Common myeloid progenitor, CD34-positive (primary cell): ENCODE results near the gene MED12L.
"Not testable (repeated sequence)": the region's sequence is repeated elsewhere in the genome, so short reads cannot be mapped to it uniquely, and the experiment has no call there.

Experiments
- CTCF ChIA-PET: fragments of 350-600 bp; sonication (Branson Sonifier 250); formaldehyde crosslinking; loops from one replicate; lab custom pipeline; 2021; ENCODE audit warnings: antibody characterized with exemption; lab: Charles Lee
- POLR2A ChIA-PET: fragments of 350-600 bp; sonication (Branson Sonifier 250); formaldehyde crosslinking; loops from one replicate; lab custom pipeline; 2021; ENCODE audit warnings: antibody characterized with exemption; lab: Charles Lee
- DNase-seq, 3 donors: peaks; one replicate each; pipeline versions ENCODE4 v3.0.0 to v3.0.0-alpha.2; 2013
- H3K27ac ChIP-seq, 2 experiments: 1 replicate in 1 of 2; 2 replicates in 1 of 2; pipeline ENCODE4 v1.7.0; 2013; ENCODE audit warnings: inconsistent platforms in 2 of 2, low read length in 2 of 2, mild to moderate bottlenecking in 2 of 2, low read depth in 1 of 2, moderate library complexity in 1 of 2; ENCODE audit not compliant: severe bottlenecking in 2 of 2, insufficient read depth in 1 of 2, poor library complexity in 1 of 2
- H3K27me3 ChIP-seq, 5 experiments: replicated peaks in 2 of 5; 1 replicate in 3 of 5; 2 replicates in 2 of 5; pipeline versions ENCODE4 v1.6.1 to v1.7.0; 2013; ENCODE audit warnings: low read length in 4 of 5, mild to moderate bottlenecking in 2 of 5, moderate library complexity in 2 of 5, inconsistent platforms in 1 of 5; ENCODE audit not compliant: insufficient read depth in 5 of 5, control insufficient read depth in 4 of 5
- H3K36me3 ChIP-seq, 4 experiments: 1 replicate in 2 of 4; 2 replicates in 2 of 4; pipeline versions ENCODE4 v1.6.1 to v1.7.0; 2013; ENCODE audit warnings: low read length in 3 of 4, control low read depth in 1 of 4, mild to moderate bottlenecking in 1 of 4; ENCODE audit not compliant: control insufficient read depth in 4 of 4, insufficient read depth in 4 of 4
- H3K4me1 ChIP-seq, 4 experiments: 1 replicate in 3 of 4; 2 replicates in 1 of 4; pipeline versions ENCODE4 v1.6.1 to v1.7.1; 2013; ENCODE audit warnings: low read length in 3 of 4, mild to moderate bottlenecking in 3 of 4, control low read depth in 1 of 4, inconsistent platforms in 1 of 4, moderate library complexity in 1 of 4; ENCODE audit not compliant: control insufficient read depth in 4 of 4, insufficient read depth in 4 of 4; ENCODE audit errors: control extremely low read depth in 1 of 4
- H3K4me3 ChIP-seq, 7 experiments: 1 replicate in 4 of 7; 2 replicates in 3 of 7; pipeline versions ENCODE4 v1.5.1 to v1.7.0; 2013; ENCODE audit warnings: mild to moderate bottlenecking in 7 of 7, low read length in 6 of 7, moderate library complexity in 6 of 7, inconsistent platforms in 2 of 7, low read depth in 2 of 7, control low read depth in 1 of 7; ENCODE audit not compliant: insufficient read depth in 4 of 7, control insufficient read depth in 1 of 7; ENCODE audit errors: extremely low read depth in 1 of 7
- H3K9me3 ChIP-seq, 5 experiments: 1 replicate in 4 of 5; 2 replicates in 1 of 5; pipeline versions ENCODE4 v1.6.1 to v1.7.1; 2013; ENCODE audit warnings: low read length in 4 of 5, mild to moderate bottlenecking in 2 of 5, inconsistent platforms in 1 of 5, low read depth in 1 of 5, moderate library complexity in 1 of 5; ENCODE audit not compliant: control insufficient read depth in 4 of 5, insufficient read depth in 2 of 5; ENCODE audit errors: control extremely low read depth in 1 of 5
- WGBS: methylation state at CpG from one replicate; pipeline ENCODE4 v1.1.5; 2013; ENCODE audit not compliant: insufficient coverage; 5-methylcytosine and 5-hydroxymethylcytosine counted together

MED12L gene

DNA sequence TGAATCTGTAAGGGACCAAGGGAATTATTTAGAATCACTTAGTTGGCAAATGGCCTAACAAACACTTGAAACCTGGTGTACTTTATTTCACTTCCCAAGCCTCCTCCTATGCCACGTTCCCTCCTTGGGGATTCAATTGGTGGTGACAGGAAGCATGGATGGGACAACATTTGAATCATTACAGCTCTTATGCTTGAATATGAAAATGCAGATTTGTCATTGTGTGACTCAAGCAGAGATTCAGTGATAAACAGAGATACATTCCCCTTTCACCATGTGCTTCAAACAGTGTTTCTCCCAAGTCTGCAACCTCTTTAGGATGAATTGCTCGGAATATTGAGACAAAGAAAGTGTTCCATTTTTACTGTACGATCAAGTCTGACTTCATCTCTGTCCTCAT, 32.7 kb upstream of the MED12L start:
- H3K36me3 ChIP-seq = no peaks in the 10 kb centered on the region
- DNase-seq = no peak
- WGBS = 100% methylated on average over 3 of the region's 3 CpGs
- no peaks in the 10 kb centered on the region for H3K4me1 ChIP-seq
- H3K4me3 ChIP-seq = no peak overlapping the region
- no peaks in the 10 kb centered on the region for H3K27me3 ChIP-seq
- POLR2A ChIA-PET = no interaction called here
- H3K9me3 ChIP-seq = no peaks in the 10 kb centered on the region
- H3K27ac ChIP-seq = no peak overlapping the region
- CTCF ChIA-PET = interaction anchor here (1.3 kb wide), 1 partner anchor 14 kb away, joined by 4 read pairs; no protein-coding TSS in a partner anchor

DNA sequence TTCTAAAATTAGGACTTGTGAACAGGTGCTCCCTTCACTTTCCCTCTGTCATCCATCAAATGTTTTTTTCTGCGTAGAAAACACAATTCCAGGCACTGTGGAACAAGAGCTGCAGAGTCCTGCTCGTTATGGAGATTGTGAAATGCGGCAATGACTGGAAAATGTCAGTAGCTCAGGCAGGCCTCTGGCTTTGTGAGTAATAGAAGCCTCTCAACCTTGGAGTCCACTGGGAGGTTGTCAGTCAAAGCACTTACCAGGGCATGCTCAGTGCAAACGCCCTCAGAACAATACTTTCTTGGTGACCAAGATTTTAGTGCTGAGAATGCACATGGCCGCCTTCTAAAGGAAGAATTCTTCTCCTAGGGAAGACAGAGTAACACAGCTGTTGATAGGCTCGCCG, 26.7 kb upstream of the MED12L start:
- ChIA-PET CTCF (interaction anchor here (0.9 kb wide), 1 partner anchor 94 kb away, joined by 4 read pairs; no protein-coding TSS in a partner anchor), POLR2A (no interaction called here)
- 85% methylated on average over 7 of the region's 7 CpGs for WGBS
- no peaks in the 10 kb centered on the region for H3K36me3 ChIP-seq
- no peak overlapping the region for H3K4me3 ChIP-seq
- DNase-seq = no peak
- H3K27ac ChIP-seq = no peak overlapping the region
- no peaks in the 10 kb centered on the region for H3K9me3 ChIP-seq
- H3K4me1 ChIP-seq = no peaks in the 10 kb centered on the region
- H3K27me3 ChIP-seq = no peaks in the 10 kb centered on the region

DNA sequence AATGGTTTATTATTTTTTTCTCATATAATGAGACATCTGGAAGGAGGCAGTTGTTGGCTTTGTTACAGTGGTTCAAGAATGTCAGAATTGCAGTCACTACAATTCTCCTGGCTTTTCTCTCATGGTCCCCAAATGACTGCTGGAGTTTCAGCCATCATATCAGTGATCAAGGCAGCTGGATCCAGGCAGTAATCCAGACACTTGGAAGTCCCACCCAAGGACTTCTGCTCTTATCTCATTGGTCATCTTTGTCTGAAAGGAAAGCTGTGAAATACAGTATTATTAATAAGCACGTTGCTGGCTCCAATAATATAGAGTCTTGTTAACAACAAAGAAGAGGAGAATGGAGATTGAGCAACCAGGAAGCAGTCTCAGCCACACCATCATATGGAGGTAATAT, 22.9 kb upstream of the MED12L start:
- ChIA-PET POLR2A (no interaction called here), CTCF (no interaction called here)
- DNase-seq = no peak
- 80% methylated on average over 1 of the region's 1 CpG for WGBS
- no peak overlapping the region for H3K27ac ChIP-seq
- H3K4me3 ChIP-seq = no peak overlapping the region
- H3K4me1 ChIP-seq = no peaks in the 10 kb centered on the region
- H3K27me3 ChIP-seq = no peaks in the 10 kb centered on the region
- H3K9me3 ChIP-seq = no peaks in the 10 kb centered on the region
- H3K36me3 ChIP-seq = no peaks in the 10 kb centered on the region

DNA sequence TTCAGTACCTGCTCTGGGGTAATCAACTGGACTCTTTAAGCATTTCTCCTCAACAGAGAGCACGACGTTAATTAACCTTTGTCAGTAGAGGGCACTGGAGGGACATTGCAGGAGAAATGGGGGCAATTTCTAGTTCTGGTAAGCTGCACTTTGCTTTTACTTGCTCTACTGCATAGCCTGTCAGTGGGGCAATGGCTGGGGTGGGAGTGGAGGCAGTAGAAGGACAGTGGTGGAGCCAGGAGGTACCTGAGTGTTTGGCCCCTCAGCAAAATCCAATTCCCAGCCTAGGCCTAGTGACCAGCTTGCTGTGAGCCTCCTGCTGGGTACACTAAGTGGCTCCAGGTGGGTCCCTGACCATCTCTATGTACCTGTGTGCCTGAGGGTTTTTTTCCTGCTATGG, 18.3 kb upstream of the MED12L start:
- Histone ChIP-seq H3K4me3 (no peak overlapping the region), H3K36me3 (no peaks in the 10 kb centered on the region), H3K9me3 (no peaks in the 10 kb centered on the region), H3K27ac (no peak overlapping the region), H3K4me1 (no peaks in the 10 kb centered on the region), H3K27me3 (no peaks in the 10 kb centered on the region)
- 73% methylated on average over 2 of the region's 2 CpGs for WGBS
- DNase-seq = peak; percentile 58 to 68 (median 64)
- CTCF ChIA-PET = interaction anchor here (0.8 to 2.7 kb wide), 21 partner anchors 8 to 280 kb away, joined by 3 to 18 read pairs (median 4); partner anchors contain the start of gene MED12L
- POLR2A ChIA-PET = interaction anchor here (1.3 kb wide), 1 partner anchor 19 kb away, joined by 4 read pairs; the partner anchor contains the start of gene MED12L

DNA sequence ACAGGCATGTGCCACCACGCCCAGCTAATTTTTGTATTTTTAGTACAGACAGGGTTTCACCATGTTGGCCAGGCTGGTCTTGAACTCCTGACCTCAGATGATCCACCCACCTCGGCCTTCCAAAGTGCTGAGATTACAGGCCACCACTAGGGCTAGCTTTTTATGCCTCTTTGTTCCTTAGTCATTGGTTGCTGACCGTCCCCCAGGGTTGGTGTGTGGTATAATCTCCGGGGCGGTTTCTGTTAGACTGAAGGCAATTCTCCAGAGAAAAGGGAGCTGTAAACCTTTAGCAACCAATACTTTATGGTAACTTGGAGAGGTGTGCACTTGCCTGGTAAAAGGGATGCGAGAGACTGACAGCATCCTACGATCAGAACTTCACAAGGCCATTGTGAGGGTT, 12.6 kb upstream of the MED12L start:
- WGBS = 98% methylated on average over 5 of the region's 7 CpGs
- H3K9me3 ChIP-seq, H3K36me3 ChIP-seq, DNase-seq, H3K4me1 ChIP-seq, H3K27me3 ChIP-seq, H3K27ac ChIP-seq, H3K4me3 ChIP-seq: not testable (repeated sequence)
- POLR2A ChIA-PET = interaction anchor here (0.7 kb wide), 1 partner anchor 437 kb away, joined by 3 read pairs; no protein-coding TSS in a partner anchor
- CTCF ChIA-PET = interaction anchor here (0.8 to 2.7 kb wide), 3 partner anchors 12 to 73 kb away, joined by 3 to 11 read pairs (median 4); partner anchors contain the start of gene MED12L

DNA sequence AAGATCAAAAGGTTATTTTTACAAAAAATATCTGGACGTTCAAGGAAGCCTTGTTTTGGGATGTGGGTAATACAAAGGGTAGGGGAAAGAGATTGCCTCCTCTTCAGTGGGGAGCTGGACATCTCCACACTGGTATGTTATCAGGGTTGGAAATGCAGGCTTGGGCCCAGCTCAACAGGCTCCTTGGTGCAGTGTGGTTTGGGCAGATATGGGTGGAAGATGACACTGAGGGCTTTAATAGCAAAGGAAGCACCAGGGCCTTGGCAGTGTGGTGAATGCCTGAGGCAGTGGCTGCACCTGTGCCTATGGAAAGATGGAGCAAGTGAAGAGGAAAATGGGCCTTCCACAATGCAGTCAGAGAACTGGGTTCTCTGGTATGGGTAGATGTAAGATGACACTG, 11.2 kb upstream of the MED12L start:
- H3K27ac ChIP-seq = no peak overlapping the region
- H3K36me3 ChIP-seq = no peaks in the 10 kb centered on the region
- H3K4me1 ChIP-seq = no peaks in the 10 kb centered on the region
- peak in 2 of 3 donors; percentile 35 to 58 for DNase-seq
- ChIA-PET CTCF (interaction anchor here (0.9 kb wide), 1 partner anchor 12 kb away, joined by 3 read pairs; the partner anchor contains the start of gene MED12L), POLR2A (no interaction called here)
- H3K27me3 ChIP-seq = no peaks in the 10 kb centered on the region
- no peaks in the 10 kb centered on the region for H3K9me3 ChIP-seq
- 100% methylated on average over 1 of the region's 1 CpG for WGBS
- no peak overlapping the region for H3K4me3 ChIP-seq

DNA sequence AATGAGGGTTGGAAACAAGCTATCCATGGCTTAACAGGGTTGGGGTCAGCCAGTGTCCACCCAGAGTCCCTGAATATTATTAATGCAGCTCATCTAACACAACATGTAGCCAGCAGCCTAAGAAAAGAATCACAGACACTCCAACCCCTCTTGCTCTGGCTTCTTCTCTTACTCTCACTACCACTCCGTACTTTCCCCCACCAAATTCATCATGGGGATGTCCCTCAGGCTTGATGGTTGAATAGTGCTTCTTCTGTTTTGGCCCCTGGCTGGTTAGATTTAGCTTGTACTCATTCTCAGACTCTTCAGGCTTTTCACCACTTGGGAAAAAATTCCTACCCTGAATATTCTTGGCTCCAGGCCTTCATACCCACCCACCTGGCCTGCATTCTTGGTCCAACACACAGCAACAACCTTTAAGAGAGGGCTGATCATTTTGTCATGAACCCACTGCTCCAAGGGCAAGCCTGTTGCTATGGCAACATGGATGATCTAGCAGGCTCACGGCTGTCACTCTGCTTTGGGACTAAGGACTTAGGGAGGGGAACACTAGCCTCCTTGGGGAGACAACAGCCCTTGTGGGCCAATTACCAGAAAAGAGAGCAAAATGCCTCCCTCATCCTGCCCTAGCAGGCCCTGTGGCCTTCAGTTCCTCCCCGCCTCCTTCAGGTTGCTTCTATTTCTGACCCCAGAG, 9.4 kb upstream of the MED12L start:
- no peak for DNase-seq
- POLR2A ChIA-PET = no interaction called here
- Histone ChIP-seq H3K27ac (no peak overlapping the region), H3K4me1 (no peaks in the 10 kb centered on the region), H3K9me3 (no peaks in the 10 kb centered on the region), H3K4me3 (no peak overlapping the region), H3K36me3 (no peaks in the 10 kb centered on the region), H3K27me3 (no peaks in the 10 kb centered on the region)
- 94% methylated on average over 2 of the region's 3 CpGs for WGBS
- CTCF ChIA-PET = interaction anchor here (1.2 to 1.3 kb wide), 4 partner anchors 9 to 71 kb away, joined by 3 to 9 read pairs (median 5); partner anchors contain the start of gene MED12L
